ENCODE data around the gene LAPTM5. TPM values are rescaled to one million over a fixed set of nuclear protein-coding genes. Genes with fewer than 3 reads are reported as not detected.
A peak's percentile ranks its signal among the peaks of the same experiment; 100 is the strongest.

The LAPTM5 gene
- total RNA-seq, 6 donors from 2014 or later, result 148 to 624 (median 225) TPM

DNA sequence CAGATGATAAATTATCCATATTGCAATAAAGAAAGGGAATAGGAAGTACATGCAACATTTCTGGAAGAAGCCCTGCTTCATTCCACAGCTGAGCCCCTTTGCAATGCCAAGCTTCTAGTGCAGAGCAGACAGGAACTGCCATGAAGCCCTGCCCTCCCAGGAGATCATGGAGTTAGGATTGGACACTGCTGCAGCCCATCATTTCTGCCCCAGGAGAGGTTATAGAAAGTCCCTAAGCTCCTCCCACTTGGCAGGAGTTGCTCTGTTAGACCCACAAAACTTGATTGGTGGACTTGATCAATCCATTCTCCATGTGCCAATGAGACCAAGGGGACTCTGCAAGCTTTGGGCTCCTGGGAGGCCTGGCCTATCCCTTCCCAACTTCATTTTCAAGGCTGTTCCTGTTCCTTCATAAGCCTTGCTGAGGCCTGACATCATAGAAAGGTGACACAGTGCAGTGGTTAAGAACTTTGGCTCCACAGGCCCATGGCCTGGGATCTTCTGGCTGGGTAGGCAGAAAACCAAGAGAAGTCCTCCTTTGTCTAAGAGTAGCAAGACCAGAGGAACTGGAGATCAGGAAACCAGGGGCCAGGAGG, 1.3 kb upstream of the LAPTM5 start:
- H3K4me3 ChIP-seq, result no peak overlapping the region
- TF ChIP-seq POLR2A (IDR thresholded peaks at IDR 0.05) (no peak), EP300 (IDR thresholded peaks at IDR 0.05) (no peak), POLR2AphosphoS5 (IDR thresholded peaks at IDR 0.05) (no peak)
- TF ChIP-seq, protein P1, sequence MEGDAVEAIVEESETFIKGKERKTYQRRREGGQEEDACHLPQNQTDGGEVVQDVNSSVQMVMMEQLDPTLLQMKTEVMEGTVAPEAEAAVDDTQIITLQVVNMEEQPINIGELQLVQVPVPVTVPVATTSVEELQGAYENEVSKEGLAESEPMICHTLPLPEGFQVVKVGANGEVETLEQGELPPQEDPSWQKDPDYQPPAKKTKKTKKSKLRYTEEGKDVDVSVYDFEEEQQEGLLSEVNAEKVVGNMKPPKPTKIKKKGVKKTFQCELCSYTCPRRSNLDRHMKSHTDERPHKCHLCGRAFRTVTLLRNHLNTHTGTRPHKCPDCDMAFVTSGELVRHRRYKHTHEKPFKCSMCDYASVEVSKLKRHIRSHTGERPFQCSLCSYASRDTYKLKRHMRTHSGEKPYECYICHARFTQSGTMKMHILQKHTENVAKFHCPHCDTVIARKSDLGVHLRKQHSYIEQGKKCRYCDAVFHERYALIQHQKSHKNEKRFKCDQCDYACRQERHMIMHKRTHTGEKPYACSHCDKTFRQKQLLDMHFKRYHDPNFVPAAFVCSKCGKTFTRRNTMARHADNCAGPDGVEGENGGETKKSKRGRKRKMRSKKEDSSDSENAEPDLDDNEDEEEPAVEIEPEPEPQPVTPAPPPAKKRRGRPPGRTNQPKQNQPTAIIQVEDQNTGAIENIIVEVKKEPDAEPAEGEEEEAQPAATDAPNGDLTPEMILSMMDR (IDR thresholded peaks at IDR 0.05), result no peak
- H3K4me1 ChIP-seq, result peaks cover 5 to 38% (median 19%) of the 10 kb centered on the region in 4 donors
- H3K27ac ChIP-seq, result peak overlapping the region in 2 of 4 donors; percentile 92 to 94
- no peaks in the 10 kb centered on the region for H3K9me3 ChIP-seq
- DNase-seq (no peak), ATAC-seq (ENCODE audit: low FRiP score in 2 of 2) (no peak)
- H3K36me3 ChIP-seq, result no peaks in the 10 kb centered on the region
- H3K27me3 ChIP-seq, result no peaks in the 10 kb centered on the region

DNA sequence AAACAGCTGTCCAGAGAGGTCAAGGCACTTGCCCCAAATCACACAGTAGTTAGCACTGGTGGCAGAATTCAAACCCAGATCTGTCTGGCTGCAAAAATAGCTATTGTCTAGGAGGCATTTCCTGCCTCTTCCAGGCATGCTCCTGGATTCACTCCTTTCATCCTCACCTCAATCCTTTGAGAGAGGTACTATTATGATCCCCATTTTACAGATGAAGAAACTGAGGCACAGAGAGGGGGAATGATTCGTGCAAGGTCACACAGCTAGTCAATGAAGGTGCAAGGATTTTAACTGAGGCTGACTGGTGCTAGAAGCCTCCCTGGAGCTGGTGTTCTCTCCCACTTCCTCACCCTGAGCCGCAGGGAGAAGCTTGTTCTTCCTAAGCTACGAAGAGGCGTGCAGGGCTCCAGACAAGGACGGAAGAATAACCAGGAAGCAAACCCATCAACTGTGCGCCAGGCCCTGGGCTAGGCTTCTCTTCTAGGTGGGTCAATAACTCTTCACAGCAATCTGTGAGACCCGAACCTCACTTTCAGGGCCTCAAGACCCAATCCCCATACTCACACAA, 631 bp upstream of the LAPTM5 start:
- DNase-seq, result no peak
- TF ChIP-seq POLR2AphosphoS5 (IDR thresholded peaks at IDR 0.05) (no peak), POLR2A (IDR thresholded peaks at IDR 0.05) (no peak), EP300 (IDR thresholded peaks at IDR 0.05) (no peak)
- TF ChIP-seq, protein P1 (IDR thresholded peaks at IDR 0.05), result no peak
- Histone ChIP-seq H3K27me3 (no peaks in the 10 kb centered on the region), H3K9me3 (no peaks in the 10 kb centered on the region), H3K36me3 (no peaks in the 10 kb centered on the region), H3K27ac (peak overlapping the region; percentile 91 to 94 (median 92)), H3K4me3 (peak overlapping the region in 3 of 4 donors; percentile 49 to 58 (median 51)), H3K4me1 (peaks cover 5 to 40% (median 19%) of the 10 kb centered on the region in 4 donors)
- ATAC-seq (ENCODE audit: low FRiP score in 2 of 2), result no peak
- WGBS, 2 donors, result 69 to 79% methylated on average over 7 of the region's 7 CpGs

DNA sequence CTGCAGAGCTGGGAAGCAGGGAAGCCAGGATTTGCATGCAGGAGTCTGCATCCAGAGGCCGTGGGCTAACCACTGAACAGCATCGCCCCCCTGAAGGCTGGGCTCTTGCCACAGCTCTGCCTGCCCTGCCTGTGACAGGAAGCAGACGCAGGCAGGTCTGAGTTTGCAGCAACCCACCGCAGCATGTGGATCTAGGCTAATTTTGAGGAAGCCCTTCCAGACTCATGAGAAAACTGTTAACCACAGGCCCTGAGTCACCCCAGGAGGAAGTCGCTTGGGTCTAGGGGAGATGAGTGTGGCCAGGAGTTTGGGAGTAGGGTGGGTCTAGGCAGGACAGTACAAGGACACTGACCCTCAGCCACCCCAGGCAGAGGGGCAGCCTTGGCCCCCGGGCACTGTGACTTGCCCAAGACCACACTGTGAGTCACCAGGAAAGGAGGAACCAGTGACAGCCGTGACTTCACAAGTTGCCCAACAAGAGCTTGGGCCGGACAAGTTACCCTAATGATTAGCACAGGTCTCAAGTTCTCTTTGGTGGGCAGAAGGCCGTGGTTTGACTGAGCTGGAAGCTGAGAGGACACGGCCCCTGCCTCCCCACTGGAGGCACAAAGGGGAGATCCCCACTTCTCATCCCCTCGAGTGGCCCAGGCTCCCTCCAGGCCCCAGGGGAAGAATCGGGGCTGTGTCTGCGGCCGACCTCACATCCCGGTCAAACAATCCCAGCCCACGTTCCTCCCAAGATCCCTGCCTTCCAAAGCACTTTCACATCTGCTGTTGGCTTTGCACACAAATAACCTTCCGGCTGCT, 826 bp downstream of the LAPTM5 start:
- no peaks in the 10 kb centered on the region for H3K9me3 ChIP-seq
- peaks cover 0 to 4% (median 0%) of the 10 kb centered on the region in 4 donors for H3K36me3 ChIP-seq
- H3K4me3 ChIP-seq, result peak overlapping the region; percentile 3 to 58 (median 50)
- WGBS, 2 donors, result 44% methylated on average over 8 to 16 of the region's 17 CpGs
- TF ChIP-seq POLR2A (IDR thresholded peaks at IDR 0.05) (peak in 3 of 4 donors; percentile 28 to 82 (median 41)), POLR2AphosphoS5 (IDR thresholded peaks at IDR 0.05) (peak; percentile 81 to 86), EP300 (IDR thresholded peaks at IDR 0.05) (peak in 2 of 4 donors; percentile 33 to 61)
- TF ChIP-seq, protein P1 (IDR thresholded peaks at IDR 0.05), result no peak
- ATAC-seq (ENCODE audit: low FRiP score in 2 of 2), result peak; percentile 89 to 92
- peak overlapping the region; percentile 91 to 94 (median 92) for H3K27ac ChIP-seq
- H3K27me3 ChIP-seq, result no peaks in the 10 kb centered on the region
- DNase-seq, result peak; percentile 84 to 90
- H3K4me1 ChIP-seq, result peaks cover 11 to 54% (median 32%) of the 10 kb centered on the region in 4 donors

DNA sequence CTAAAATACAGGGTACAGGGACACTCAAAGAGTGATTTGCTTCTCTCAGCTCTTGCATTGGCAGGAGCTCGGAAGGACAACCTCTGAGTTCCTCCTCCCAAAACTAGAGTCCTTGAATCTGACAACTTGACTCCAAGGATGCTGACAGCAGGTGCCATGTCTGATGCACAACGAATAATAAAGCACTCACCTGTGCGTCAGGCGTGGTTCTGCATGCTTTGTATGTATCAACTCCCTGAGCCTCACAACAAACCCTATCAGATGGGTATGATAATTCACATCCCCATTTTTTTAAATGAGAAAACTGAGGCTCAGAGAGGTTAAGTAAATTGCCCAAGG, 1.4 kb downstream of the LAPTM5 start:
- peak overlapping the region in 3 of 4 donors; percentile 49 to 58 (median 51) for H3K4me3 ChIP-seq
- H3K36me3 ChIP-seq, result peaks cover 0 to 4% (median 0%) of the 10 kb centered on the region in 4 donors
- no peaks in the 10 kb centered on the region for H3K9me3 ChIP-seq
- TF ChIP-seq POLR2AphosphoS5 (IDR thresholded peaks at IDR 0.05) (no peak), EP300 (IDR thresholded peaks at IDR 0.05) (no peak), POLR2A (IDR thresholded peaks at IDR 0.05) (no peak)
- TF ChIP-seq, protein P1 (IDR thresholded peaks at IDR 0.05), result no peak
- H3K27me3 ChIP-seq, result no peaks in the 10 kb centered on the region
- DNase-seq, result no peak
- H3K4me1 ChIP-seq, result peaks cover 14 to 57% (median 37%) of the 10 kb centered on the region in 4 donors
- no peak for ATAC-seq (ENCODE audit: low FRiP score in 2 of 2)
- H3K27ac ChIP-seq, result peak overlapping the region; percentile 91 to 94 (median 92)
- 70 to 83% methylated on average over 2 to 4 of the region's 4 CpGs for WGBS, 2 donors

Measured in upper lobe of left lung (tissue), 6 donors.